Measurements from ENCODE around the gene NRXN3.

DNA sequence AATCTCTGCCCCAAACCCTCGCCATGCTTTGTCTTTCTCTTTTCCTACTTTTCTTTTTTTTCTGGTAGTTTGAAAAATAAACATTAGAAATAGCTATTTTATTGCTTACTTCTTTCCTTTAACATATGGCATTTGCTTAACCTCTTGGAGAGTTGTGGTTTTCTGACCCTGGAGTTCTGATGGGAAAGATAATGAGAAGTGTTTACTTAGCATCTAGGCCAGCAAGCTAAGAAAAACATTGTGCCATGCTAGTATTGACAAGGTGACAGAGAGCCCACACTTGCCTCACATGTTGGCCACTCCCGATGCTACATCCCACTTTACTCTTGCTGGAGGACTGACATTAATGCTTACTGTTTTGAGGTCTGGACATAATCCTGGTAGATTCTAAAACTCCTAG is 1154.9 kb downstream of the NRXN3 start:
- TF ChIP-seq, protein P1, sequence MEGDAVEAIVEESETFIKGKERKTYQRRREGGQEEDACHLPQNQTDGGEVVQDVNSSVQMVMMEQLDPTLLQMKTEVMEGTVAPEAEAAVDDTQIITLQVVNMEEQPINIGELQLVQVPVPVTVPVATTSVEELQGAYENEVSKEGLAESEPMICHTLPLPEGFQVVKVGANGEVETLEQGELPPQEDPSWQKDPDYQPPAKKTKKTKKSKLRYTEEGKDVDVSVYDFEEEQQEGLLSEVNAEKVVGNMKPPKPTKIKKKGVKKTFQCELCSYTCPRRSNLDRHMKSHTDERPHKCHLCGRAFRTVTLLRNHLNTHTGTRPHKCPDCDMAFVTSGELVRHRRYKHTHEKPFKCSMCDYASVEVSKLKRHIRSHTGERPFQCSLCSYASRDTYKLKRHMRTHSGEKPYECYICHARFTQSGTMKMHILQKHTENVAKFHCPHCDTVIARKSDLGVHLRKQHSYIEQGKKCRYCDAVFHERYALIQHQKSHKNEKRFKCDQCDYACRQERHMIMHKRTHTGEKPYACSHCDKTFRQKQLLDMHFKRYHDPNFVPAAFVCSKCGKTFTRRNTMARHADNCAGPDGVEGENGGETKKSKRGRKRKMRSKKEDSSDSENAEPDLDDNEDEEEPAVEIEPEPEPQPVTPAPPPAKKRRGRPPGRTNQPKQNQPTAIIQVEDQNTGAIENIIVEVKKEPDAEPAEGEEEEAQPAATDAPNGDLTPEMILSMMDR (IDR thresholded peaks at IDR 0.05), result no peak
- no peak for TF ChIP-seq EZH2 (IDR thresholded peaks at IDR 0.05; ENCODE audit: borderline replicate concordance, insufficient read depth, low read depth, low read length, poor library complexity, severe bottlenecking)
